Activated CD4-positive, alpha-beta T cell treated with anti-CD3 and anti-CD28 coated beads, Interleukin-2, amount 10 ng/mL, durations not matched to agents 7 days and 5 days (primary cell): Measurements from ENCODE around the gene BRIP1. TPM values are rescaled to one million over a fixed set of nuclear protein-coding genes. Genes with fewer than 3 reads are reported as not detected.
"Not testable (repeated sequence)": the region's sequence is repeated elsewhere in the genome, so short reads cannot be mapped to it uniquely, and the experiment has no call there.

Experiments
- CTCF ChIA-PET: fragments of 350-600 bp; sonication (Branson Sonifier 250); formaldehyde crosslinking; loops from one replicate; lab custom pipeline; 2021; ENCODE audit warnings: antibody characterized with exemption; lab: Charles Lee
- POLR2A ChIA-PET: fragments of 350-600 bp; sonication (Branson Sonifier 250); formaldehyde crosslinking; loops from one replicate; lab custom pipeline; 2021; ENCODE audit warnings: antibody characterized with exemption; lab: Charles Lee
- DNase-seq: peaks from one replicate; pipeline ENCODE4 v3.0.0-alpha.2; 2020
- H3K27ac Mint-ChIP-seq: one replicate; pipeline ENCODE4 v1.8.0; 2021; ENCODE audit warnings: mild to moderate bottlenecking, moderate library complexity, mixed read lengths
- H3K27me3 Mint-ChIP-seq: one replicate; pipeline ENCODE4 v1.8.0; 2021; ENCODE audit warnings: mixed read lengths
- H3K36me3 Mint-ChIP-seq: one replicate; pipeline ENCODE4 v1.8.0; 2021; ENCODE audit warnings: low read depth, mixed read lengths
- H3K4me1 Mint-ChIP-seq: one replicate; pipeline ENCODE4 v1.8.0; 2021; ENCODE audit warnings: mixed read lengths
- H3K4me3 Mint-ChIP-seq: one replicate; pipeline ENCODE4 v1.8.0; 2021; ENCODE audit warnings: mild to moderate bottlenecking, moderate library complexity, mixed read lengths
- H3K9me3 Mint-ChIP-seq: one replicate; pipeline ENCODE4 v1.8.0; 2021; ENCODE audit warnings: mixed read lengths
- total RNA-seq, 2 experiments: library from RNA; stranded (reverse); gene quantifications; one replicate each; pipeline ENCODE4 v1.2.3, GENCODE V29; 2021

BRIP1 gene
- total RNA-seq, 2 experiments from 2014 or later, result 24.3 to 28.7 TPM

- Mint-ChIP-seq H3K27me3 (no peaks in the 10 kb centered on the region), H3K4me1 (no peaks in the 10 kb centered on the region), H3K4me3 (no peak overlapping the region), H3K27ac (no peak overlapping the region), H3K9me3 (no peaks in the 10 kb centered on the region), H3K36me3 (peaks cover 15% of the 10 kb centered on the region)
- DNase-seq, result no peak
- ChIA-PET POLR2A (no interaction called here), CTCF (no interaction called here)
These were observed 79.6 kb downstream of the BRIP1 start for GRCh38 chr17:61783556-61784304.

GRCh38 chr17:61783120-61783519 lies 80.2 kb downstream of the BRIP1 start:
- Mint-ChIP-seq H3K27ac (no peak overlapping the region), H3K9me3 (no peaks in the 10 kb centered on the region), H3K36me3 (peaks cover 16% of the 10 kb centered on the region), H3K27me3 (no peaks in the 10 kb centered on the region), H3K4me3 (no peak overlapping the region), H3K4me1 (no peaks in the 10 kb centered on the region)
- no peak for DNase-seq
- ChIA-PET POLR2A (no interaction called here), CTCF (no interaction called here)

GRCh38 chr17:61782683-61783082 lies 80.6 kb downstream of the BRIP1 start:
- Mint-ChIP-seq H3K4me3 (no peak overlapping the region), H3K9me3 (no peaks in the 10 kb centered on the region), H3K27me3 (no peaks in the 10 kb centered on the region), H3K4me1 (no peaks in the 10 kb centered on the region), H3K36me3 (peaks cover 18% of the 10 kb centered on the region), H3K27ac (no peak overlapping the region)
- ChIA-PET CTCF (no interaction called here), POLR2A (no interaction called here)
- no peak for DNase-seq

- Mint-ChIP-seq H3K9me3 (peaks cover 11% of the 10 kb centered on the region), H3K27me3 (no peaks in the 10 kb centered on the region), H3K36me3 (peaks cover 47% of the 10 kb centered on the region), H3K27ac (no peak overlapping the region), H3K4me3 (no peak overlapping the region), H3K4me1 (no peaks in the 10 kb centered on the region)
- ChIA-PET POLR2A (no interaction called here), CTCF (interaction anchor here (1.1 kb wide), 1 partner anchor 12 kb away, joined by 3 read pairs; no protein-coding TSS in a partner anchor)
- DNase-seq, result no peak
These were observed 88.0 kb downstream of the BRIP1 start for GRCh38 chr17:61775364-61775763.

GRCh38 chr17:61774724-61775123 lies 88.6 kb downstream of the BRIP1 start:
- peaks cover 51% of the 10 kb centered on the region for H3K36me3 Mint-ChIP-seq
- POLR2A ChIA-PET, result no interaction called here
- CTCF ChIA-PET, result interaction anchor here (1.1 kb wide), 1 partner anchor 12 kb away, joined by 3 read pairs; no protein-coding TSS in a partner anchor
- DNase-seq, result no peak
- no peak overlapping the region for H3K4me3 Mint-ChIP-seq
- peaks cover 14% of the 10 kb centered on the region for H3K9me3 Mint-ChIP-seq
- H3K27ac Mint-ChIP-seq, result no peak overlapping the region
- H3K4me1 Mint-ChIP-seq, result no peaks in the 10 kb centered on the region
- no peaks in the 10 kb centered on the region for H3K27me3 Mint-ChIP-seq

GRCh38 chr17:61774087-61774486 lies 89.2 kb downstream of the BRIP1 start:
- H3K4me3 Mint-ChIP-seq, POLR2A ChIA-PET, H3K27ac Mint-ChIP-seq, DNase-seq, H3K27me3 Mint-ChIP-seq, H3K4me1 Mint-ChIP-seq: not testable (repeated sequence)
- Mint-ChIP-seq H3K36me3 (peaks cover 57% of the 10 kb centered on the region), H3K9me3 (peaks cover 14% of the 10 kb centered on the region)
- CTCF ChIA-PET, result interaction anchor here (1.1 kb wide), 1 partner anchor 11 kb away, joined by 3 read pairs; no protein-coding TSS in a partner anchor

GRCh38 chr17:61770752-61771533 lies 92.4 kb downstream of the BRIP1 start:
- no peak overlapping the region for H3K27ac Mint-ChIP-seq
- ChIA-PET POLR2A (no interaction called here), CTCF (no interaction called here)
- DNase-seq, result no peak
- no peak overlapping the region for H3K4me3 Mint-ChIP-seq
- no peaks in the 10 kb centered on the region for H3K27me3 Mint-ChIP-seq
- H3K4me1 Mint-ChIP-seq, result no peaks in the 10 kb centered on the region
- H3K36me3 Mint-ChIP-seq, result peaks cover 60% of the 10 kb centered on the region
- H3K9me3 Mint-ChIP-seq, result peaks cover 14% of the 10 kb centered on the region

- ChIA-PET POLR2A (no interaction called here), CTCF (no interaction called here)
- Mint-ChIP-seq H3K36me3 (peaks cover 58% of the 10 kb centered on the region), H3K4me1 (no peaks in the 10 kb centered on the region), H3K27ac (no peak overlapping the region), H3K9me3 (peaks cover 14% of the 10 kb centered on the region), H3K27me3 (no peaks in the 10 kb centered on the region), H3K4me3 (no peak overlapping the region)
- DNase-seq, result no peak
These were observed 93.3 kb downstream of the BRIP1 start for GRCh38 chr17:61770043-61770442.

GRCh38 chr17:61768405-61768804 lies 94.9 kb downstream of the BRIP1 start:
- no peaks in the 10 kb centered on the region for H3K27me3 Mint-ChIP-seq
- H3K36me3 Mint-ChIP-seq, result peaks cover 52% of the 10 kb centered on the region
- no peak overlapping the region for H3K4me3 Mint-ChIP-seq
- POLR2A ChIA-PET, result no interaction called here
- no peak for DNase-seq
- H3K9me3 Mint-ChIP-seq, result peaks cover 14% of the 10 kb centered on the region
- H3K27ac Mint-ChIP-seq, result no peak overlapping the region
- CTCF ChIA-PET, result no interaction called here
- no peaks in the 10 kb centered on the region for H3K4me1 Mint-ChIP-seq

GRCh38 chr17:61766520-61766919 lies 96.8 kb downstream of the BRIP1 start:
- no peaks in the 10 kb centered on the region for H3K4me1 Mint-ChIP-seq
- no peak overlapping the region for H3K27ac Mint-ChIP-seq
- DNase-seq, result no peak
- CTCF ChIA-PET, result no interaction called here
- peaks cover 57% of the 10 kb centered on the region for H3K36me3 Mint-ChIP-seq
- H3K9me3 Mint-ChIP-seq, result peaks cover 17% of the 10 kb centered on the region
- no peak overlapping the region for H3K4me3 Mint-ChIP-seq
- POLR2A ChIA-PET, result no interaction called here
- no peaks in the 10 kb centered on the region for H3K27me3 Mint-ChIP-seq

- Mint-ChIP-seq H3K36me3 (peaks cover 59% of the 10 kb centered on the region), H3K4me1 (no peaks in the 10 kb centered on the region), H3K9me3 (peaks cover 11% of the 10 kb centered on the region), H3K27ac (no peak overlapping the region), H3K27me3 (no peaks in the 10 kb centered on the region), H3K4me3 (no peak overlapping the region)
- DNase-seq, result no peak
- ChIA-PET POLR2A (no interaction called here), CTCF (no interaction called here)
These were observed 98.5 kb downstream of the BRIP1 start for GRCh38 chr17:61764846-61765245.

- H3K9me3 Mint-ChIP-seq, result peaks cover 11% of the 10 kb centered on the region
- H3K36me3 Mint-ChIP-seq, result peaks cover 55% of the 10 kb centered on the region
- no peak overlapping the region for H3K4me3 Mint-ChIP-seq
- no peaks in the 10 kb centered on the region for H3K27me3 Mint-ChIP-seq
- no peak overlapping the region for H3K27ac Mint-ChIP-seq
- no peak for DNase-seq
- ChIA-PET CTCF (interaction anchor here (0.7 kb wide), 1 partner anchor 936 kb away, joined by 3 read pairs; no protein-coding TSS in a partner anchor), POLR2A (interaction anchor here (0.5 to 0.7 kb wide), 2 partner anchors 47 to 123 kb away, joined by 3 to 4 read pairs; no protein-coding TSS in a partner anchor)
- peaks cover 17% of the 10 kb centered on the region for H3K4me1 Mint-ChIP-seq
These were observed 101.5 kb downstream of the BRIP1 start for GRCh38 chr17:61761827-61762226.

GRCh38 chr17:61759362-61759761 lies 104.0 kb downstream of the BRIP1 start:
- DNase-seq, result no peak
- ChIA-PET POLR2A (no interaction called here), CTCF (no interaction called here)
- peaks cover 64% of the 10 kb centered on the region for H3K36me3 Mint-ChIP-seq
- no peak overlapping the region for H3K27ac Mint-ChIP-seq
- peaks cover 11% of the 10 kb centered on the region for H3K9me3 Mint-ChIP-seq
- no peaks in the 10 kb centered on the region for H3K27me3 Mint-ChIP-seq
- peaks cover 17% of the 10 kb centered on the region for H3K4me1 Mint-ChIP-seq
- no peak overlapping the region for H3K4me3 Mint-ChIP-seq
